GM18517 (cell line): ENCODE results near the gene CCDC69.
"Not testable (repeated sequence)": the region's sequence is repeated elsewhere in the genome, so short reads cannot be mapped to it uniquely, and the experiment has no call there.

Experiments
- ATAC-seq: cut with Tn5 transposase; IDR thresholded peaks from one replicate; pipeline ENCODE4 v1.9.1; 2021; ENCODE audit warnings: mild to moderate bottlenecking, moderate library complexity; ENCODE audit not compliant: unreplicated experiment

CCDC69 gene

DNA sequence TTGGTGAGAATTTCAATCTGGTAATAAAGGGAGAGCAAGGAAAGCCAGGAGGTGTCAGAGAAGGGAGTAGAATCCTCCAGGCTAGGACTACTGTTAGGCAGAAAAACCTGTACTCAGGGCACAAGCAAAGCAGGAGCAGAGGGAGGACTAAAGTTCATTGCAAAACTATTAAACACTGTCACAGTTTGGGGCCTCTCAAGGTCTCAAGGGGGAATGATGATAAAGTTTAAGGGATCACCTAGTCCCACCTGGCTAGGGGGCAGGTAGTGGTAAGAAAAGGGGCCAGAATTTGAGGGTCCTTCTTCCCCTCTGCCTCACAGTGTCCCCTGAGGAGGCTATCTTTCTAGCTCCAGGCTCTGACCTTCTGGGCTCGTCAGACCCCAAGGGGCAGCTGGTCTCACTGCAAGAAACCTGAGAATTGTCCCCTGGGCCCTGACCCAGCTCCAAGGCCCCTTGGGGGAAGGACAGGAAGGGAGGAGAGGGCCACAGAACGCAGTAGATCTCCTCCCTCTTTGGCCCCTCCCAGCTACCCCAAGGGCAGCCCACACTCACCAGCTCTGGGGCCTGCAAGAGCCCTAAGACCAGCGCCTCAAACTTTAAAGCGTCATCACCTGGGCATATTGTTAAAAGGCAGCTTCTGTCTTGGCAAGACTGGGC is 974 bp downstream of the CCDC69 start:
- ATAC-seq: peak; percentile 52

DNA sequence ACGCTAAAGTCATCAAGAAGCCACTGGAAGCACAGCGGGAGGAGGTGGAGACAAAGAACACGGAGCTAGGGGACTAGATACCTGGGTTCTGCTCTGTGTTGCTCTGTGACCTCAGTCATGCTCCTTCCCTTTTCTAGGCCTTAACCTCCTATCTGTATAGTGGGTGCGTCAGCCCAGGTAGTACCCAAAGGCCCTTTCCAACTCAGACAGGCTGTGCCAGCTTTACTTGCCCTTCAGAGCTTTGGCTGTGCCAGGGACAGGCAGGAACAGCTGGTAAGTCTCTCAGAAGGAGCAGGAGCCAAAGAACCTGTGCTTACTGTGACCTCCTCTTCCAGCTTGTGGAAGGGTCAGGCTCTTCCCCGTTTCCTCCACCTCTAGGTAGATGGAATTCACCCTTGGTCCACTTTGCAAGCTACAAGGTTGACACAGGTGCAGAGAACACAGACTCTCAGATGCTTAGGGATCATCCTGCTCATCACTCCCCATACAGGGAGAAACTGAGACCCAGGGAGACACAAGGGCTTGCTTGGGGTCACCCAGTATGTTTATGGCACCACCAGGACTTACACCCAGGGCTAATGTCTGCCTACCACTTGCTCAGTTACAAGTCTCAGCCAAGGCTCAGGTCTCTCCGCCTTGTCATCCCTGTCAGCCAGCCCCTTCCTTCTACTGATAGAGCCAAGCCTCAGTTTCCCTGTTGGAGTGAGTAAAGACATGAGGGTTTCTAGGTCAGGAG is 1.7 kb downstream of the CCDC69 start:
- ATAC-seq: no peak

DNA sequence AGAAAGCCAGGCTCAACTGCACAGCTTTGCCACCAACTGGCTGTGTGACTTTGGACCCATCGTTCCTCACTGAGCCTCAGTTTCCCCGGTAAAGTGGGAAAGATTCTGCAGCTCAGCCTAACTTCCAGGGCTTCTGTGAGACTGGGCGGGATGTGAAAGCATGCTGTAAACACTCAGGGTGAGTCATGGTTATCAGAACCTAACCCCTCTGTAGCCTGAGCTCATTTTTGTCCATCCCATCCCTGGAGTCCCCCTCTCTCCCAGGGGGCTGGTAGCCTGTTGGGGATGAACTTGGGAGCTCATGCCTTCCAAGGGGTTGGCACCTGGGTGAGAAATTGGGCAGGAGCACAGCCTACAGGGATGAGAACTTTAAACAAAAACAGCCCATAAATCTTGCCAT is 2.3 kb downstream of the CCDC69 start:
- no peak for ATAC-seq

DNA sequence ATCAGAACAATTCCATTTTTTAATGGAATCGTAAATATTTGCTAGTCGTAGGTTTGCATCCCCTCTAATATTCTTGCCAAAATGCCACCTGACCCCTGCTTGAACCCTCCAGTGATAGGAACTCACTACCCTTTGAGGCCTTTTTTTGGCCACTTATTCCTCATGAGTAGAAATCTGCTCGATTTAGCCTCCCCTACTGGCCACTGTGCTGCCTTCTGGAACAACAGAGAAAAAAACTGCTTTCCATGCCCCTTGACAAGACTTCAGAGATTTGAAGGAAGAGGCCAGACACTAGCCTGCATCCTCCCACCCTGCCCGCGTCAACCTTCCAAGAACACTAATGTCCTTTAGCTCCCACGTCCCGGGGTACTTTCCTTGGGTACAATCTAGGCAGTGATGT is 4.1 kb downstream of the CCDC69 start:
- no peak for ATAC-seq

DNA sequence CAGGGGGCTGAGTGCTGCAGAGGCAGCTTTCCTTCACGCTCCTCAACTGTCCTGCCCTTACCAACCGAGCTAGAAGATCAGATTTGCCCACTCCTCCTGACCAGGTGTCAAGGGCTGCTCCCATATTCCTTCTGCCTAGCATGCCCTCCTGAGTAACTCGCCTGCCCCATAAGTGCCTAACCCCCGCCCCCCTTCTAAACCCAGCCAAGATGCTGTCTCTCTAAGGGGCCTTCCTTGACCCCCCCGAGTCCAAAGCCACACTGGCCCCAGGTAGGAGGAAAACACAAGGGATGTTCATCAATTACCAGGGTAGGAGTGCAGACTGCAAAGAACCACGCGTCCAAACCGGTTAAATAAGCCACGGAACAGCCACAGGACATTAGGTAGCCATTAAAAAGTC is 4.8 kb downstream of the CCDC69 start:
- ATAC-seq: no peak

DNA sequence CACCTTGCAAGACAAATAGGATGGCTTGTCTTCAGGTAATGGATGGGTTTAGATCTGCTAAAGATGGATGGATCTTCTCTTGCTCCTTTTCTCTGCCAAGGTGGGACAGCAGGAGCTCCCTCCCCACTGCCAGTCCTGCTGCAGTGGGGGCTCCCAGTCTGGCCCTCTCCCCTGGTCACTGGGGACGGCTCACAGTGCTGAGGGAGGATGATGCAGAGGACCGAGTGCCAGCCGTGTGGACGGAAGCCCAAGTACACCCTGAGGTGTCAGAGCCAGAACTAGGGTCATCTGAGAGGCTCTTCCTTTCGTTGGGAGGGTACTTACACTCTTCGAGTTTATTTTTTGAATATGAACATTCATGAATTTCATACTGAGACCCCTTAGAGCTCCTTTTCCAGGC is 5.7 kb downstream of the CCDC69 start:
- ATAC-seq: no peak

DNA sequence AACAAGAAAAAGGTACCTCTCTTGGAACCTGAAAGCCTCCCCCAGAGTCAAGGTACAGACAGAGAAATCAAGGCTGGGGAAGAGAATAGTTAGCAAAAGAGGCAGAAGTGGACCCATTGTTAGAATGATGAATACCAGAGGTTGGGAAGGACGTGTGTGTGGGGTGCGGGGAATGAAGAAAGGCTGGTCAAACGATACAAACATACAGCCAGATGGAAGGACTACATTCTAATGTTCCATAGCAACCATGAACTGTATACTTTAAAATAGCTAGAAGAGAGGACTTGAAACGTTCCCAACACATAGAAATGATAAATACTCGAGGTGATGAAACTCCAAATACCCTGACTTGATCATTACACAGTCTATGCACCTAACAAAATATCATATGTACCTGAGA is 7.1 kb downstream of the CCDC69 start:
- ATAC-seq: no peak

DNA sequence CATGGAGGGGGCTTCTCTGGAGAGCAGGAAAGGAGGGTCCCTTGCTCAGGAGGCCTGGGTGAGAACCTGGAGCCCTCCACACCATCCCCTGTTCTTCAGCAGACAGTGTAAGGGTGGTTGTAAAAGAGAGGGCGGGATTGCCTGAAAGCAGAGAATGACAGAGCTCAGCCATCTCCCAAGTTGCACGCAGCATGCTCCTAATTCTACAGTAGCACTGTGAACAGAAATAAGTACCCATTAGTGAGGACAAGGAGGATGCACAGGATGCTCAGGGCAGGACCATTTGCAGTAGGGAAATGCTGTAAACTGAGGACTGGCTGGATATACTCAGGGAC is 8.4 kb downstream of the CCDC69 start:
- ATAC-seq: no peak

DNA sequence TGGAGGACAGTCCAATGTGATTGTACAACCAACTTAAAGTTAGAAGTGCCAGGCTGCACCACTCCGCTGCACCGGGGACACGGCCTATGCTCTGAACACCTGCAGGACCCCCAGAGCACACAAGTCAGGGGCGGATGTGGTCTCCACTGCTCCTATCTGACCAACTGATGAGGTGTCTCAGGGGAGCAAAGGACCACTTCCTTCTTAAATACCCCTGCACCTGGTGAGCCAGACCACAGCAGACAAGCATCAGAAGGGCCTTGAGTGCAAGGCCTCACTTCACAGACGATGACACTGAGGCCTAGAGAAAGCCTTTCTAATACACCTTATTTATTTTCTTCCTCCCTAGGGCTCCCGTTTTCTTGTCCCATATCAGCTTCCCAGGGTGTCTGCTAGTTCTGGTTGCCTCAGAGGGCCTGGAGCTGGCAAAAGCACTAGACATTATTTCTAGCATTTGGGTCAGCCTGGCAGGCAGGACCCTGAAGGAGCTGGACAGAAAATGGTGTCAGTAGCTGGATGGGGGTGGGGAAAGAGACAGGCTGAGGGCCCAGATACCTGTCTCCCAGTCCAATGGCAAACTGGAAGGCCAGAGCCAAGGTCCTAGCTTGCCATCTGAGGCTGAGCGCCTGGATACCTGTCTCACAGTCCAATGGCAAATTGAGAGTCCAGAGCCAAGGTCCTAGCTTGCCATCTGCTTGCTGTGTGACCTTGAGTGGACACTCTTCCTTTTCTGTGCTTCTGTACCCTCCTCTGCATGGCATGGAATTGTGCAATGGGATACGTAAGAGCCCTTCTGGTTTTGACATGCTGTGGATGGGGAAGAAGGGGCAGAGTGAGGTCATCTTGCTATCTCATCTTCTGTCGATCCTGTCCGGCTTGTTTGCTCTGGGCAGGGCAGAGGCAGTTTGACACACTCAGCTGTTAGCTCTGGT is 9.0 kb downstream of the CCDC69 start:
- ATAC-seq: peak; percentile 53

DNA sequence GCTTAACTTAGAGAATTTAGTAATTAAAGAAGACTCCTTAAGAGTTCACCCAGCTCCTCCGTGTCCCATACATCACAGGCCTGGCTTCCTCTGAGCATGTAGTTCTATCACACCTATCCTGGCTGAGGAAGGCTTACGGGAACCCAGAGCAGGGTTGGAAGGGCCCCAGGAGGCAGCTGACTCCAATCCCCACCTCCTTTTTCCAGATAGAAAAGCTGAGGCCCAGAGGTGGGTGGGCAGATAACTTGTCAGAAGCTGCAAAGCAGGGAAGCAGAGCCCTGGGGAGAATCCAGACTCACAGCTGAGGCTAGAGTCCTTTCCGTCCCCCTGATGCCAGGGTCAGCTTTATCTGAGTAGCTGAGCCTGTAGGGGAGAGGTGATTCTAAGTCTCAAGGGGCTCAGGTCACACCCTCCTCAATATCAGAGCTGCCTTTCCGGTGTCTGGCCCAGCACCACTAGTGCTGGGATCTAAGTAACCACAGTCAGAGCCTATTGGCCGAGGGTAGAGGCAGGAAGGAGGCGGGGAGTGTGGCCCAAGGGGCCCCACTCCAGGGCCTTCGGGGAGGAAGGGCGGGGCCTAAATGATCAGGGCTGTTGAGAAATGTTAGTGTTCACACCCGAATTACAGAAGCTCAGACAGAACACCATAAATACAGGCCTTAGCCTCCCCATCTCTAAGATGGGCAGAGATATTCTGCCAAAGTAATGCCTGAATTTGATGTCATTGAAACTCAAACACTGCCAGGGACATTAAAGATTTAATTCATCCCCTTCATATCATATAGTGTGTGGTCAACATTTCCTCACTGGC is 9.9 kb downstream of the CCDC69 start:
- ATAC-seq: peak; percentile 71

DNA sequence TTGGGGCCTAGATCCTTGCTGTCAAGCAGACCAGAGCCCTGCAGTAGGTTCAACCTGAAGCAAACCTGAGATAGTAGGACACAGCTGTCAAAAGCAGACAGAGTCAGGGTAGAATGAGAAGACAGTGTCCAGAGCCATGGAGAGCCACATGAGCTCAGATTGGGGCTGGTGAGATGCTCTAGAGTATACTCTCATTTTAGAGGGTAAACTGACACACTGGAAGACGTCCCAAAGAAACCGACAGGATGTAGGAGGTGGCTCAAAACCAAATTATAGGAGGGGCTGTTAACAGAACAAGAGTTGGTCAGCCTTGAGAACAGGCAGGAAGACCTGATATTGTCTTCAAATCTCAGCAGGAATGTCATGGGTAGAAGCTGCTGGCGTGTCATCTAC is 11.5 kb downstream of the CCDC69 start:
- no peak for ATAC-seq

DNA sequence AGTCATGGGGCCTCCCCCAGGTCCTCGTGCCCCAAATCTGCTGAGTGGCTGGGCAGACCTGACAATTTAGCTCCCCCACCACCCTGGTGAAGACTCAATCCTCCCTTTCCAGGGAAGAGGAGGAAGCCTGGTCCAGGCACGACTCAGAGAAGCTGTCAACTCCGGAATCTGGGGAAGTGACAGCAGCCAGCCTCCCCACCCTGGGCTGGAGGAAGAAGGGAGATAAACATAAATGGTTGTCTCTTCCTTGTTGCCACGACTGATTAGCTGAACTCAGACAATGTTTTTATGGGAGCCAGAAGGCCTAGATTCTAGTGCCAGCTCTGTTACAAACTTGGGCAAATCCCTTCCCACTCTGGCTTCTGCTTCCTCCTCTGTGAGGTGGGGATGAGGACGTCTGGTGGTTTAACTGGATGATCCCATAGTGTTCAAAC is 15.4 kb downstream of the CCDC69 start:
- no peak for ATAC-seq

DNA sequence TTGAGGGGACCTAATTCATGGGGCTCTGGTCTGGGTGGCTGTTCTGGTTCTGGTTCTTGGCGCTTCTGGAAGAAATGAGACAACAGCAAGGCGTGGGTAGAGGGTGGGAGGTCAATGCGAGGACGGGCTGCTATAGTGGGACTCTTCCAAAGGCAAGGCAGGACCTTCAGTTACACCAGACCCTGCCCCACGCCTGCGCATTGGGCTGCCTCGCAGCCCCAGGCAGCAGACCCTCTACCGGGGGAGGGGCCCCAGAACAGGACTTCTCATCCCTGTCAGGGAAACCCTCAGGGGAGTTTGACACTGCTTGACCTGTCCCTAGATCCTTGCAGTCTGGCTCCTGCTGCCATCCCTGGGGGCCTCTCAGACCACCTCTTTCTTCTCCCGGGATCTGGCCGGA is 18.5 kb downstream of the CCDC69 start:
- no peak for ATAC-seq

DNA sequence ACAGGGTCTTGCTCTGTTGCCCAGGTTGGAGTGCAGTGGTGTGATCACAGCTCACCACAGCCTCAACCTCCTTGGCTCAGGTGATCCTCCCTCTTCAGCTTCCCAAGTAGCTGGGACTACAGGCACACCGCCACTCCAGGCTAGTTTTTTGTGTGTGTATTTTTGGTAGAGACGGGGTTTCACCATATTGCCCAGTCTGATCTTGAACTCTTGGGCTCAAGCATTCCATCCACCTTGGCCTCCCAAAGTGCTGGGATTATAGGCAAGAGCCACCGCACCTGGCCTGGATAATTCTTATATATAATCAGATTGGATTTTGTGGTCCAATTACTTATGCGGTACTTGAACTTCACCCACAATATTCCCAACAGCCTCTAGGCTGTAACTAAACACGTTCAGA is 19.8 kb downstream of the CCDC69 start:
- no peak for ATAC-seq

DNA sequence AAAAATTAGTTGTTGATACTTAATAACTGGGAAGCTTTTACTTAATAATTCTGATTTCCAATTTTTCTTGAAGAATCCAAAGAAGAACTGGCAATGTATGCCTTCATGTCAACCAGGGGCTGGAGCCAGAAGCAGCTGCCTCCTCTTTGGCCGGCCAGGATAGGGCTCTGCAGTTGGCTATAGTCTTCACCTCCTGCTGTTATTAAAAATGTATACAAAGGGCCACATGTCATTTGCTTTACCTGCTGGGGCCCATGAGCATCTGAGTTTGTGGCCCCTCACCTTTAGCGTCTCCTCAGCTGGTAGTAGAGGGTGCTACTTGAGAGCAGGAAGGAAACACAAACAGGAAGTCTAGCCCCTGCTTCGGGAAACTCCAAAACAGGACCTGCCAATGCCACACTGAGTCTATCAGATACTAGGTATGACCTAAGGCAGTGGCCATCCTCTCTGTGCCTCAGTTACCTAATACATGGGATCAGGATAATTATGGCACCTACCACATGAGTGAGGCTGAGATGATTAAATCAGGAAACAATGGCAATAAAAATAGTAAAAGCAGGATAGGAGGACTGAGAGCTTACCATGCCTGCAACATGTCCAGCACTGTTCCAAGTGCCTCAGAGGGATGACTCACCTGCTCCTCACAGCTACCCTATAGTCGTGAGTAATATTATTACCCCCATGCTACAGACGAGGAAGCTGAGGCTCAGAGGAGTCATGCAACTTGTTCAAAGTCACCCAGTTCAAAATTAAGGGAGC is 21.3 kb downstream of the CCDC69 start:
- no peak for ATAC-seq

DNA sequence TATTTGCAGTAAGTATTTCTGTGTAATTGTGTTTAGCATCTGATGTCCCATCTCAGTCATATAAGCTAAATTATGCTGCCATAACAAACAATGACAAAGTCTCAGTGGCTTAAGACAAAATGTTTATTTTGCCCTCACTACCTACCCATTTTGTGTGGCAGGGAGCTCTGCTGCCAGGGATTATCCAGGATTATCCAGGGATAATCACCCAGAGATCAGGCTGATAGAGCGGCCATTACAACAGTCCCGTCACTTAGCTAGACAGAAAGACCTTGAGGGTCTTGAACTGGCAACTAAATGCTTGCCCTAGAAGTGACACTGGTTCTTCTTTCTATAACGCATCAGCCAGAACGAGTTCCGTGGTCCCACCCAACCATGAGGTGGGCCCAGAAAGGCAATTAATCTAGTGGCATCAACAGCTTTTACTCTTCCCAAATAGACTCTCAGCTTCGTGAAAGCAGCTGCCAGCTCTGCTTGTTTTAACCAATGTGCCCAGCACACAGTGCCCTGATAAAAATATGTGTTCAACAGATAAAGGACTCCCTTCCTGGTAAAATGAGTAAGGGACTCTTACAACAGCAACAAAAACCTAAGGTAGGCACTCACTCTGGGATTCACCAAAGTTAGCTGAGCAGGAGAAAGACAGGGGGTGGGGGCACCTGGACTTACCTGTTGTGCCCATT is 22.8 kb downstream of the CCDC69 start:
- no peak for ATAC-seq

DNA sequence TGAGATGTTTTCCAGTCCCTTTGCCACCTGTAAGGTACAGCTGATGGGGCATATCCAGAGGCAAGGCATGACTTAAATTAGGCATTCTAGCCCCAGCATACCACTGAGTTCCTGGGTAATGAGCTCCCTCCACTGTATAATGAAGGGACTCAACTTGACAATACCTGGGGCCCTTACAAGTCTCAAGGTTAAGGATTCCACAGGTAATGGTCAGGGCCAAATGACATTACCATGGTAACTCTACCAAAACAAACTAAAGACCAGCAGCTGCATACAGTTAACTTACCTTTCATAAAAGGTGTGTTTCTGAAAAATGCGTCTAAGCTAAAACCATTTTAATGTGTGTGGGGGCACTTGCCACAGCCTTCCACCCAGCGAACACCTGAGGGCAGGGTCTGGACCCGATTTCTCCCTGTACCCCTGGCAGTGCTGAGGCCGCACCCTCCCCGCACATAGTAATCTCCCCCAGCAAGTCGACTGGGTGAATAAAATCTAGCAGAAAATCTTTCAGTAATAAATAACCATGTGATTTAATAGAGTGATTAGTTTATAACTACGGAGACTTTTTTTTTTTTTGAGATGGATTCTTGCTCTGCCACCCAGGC is 24.2 kb downstream of the CCDC69 start:
- no peak for ATAC-seq

DNA sequence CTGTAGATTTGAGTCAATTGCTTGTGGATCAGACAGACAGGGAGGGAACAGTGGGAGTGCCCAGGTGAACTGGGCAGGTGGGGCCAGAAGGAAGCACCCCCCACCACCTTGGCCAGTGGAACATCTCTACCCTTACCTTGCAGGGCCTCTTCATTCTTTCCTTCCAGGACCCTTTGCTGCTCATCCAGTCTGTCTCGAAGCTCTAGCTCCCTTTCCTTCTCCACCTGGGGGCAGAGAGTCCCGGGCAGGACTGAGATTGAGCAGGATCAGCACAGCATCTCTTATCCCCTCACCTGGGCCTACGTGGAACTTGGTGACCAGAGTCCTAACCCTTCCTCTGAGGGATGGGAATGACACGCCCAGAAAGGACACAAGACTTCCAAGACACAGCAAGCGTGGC is 25.0 kb downstream of the CCDC69 start:
- ATAC-seq: no peak

DNA sequence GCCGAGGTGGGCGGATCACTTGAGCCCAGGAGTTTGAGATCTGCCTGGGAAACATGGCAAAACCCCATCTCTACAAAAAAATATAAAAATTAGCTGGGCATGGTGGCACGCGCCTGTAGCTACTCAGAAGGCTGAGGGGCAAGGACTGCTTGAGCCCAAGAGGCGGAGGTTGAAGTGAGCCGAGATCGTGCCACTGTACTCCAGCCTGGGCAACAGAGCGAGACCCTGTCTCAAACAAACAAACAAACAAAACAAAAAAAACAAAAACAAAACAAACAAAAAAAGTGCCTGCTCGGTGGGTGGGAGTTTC is 26.6 kb downstream of the CCDC69 start:
- ATAC-seq: not testable (repeated sequence)
